RCC 7860 (cell line): ENCODE measurements around the gene AXL.

Experiments
- DNase-seq: peaks from one replicate; pipeline ENCODE4 v3.0.0-alpha.2; 2015; ENCODE audit warnings: low spot score
- FAIRE-seq: peaks from 2 replicates; lab custom pipeline; 2012; peaks lifted over from hg19 to GRCh38; lab: Jason Lieb, UNC

Gene AXL

GRCh38 chr19:41233748-41234240, 14.8 kb downstream of the AXL start:
- no peak for DNase-seq
- FAIRE-seq, result no peak

- FAIRE-seq, result no peak
Measured at GRCh38 chr19:41234512-41235168, 15.6 kb downstream of the AXL start.

GRCh38 chr19:41235480-41235879, 16.5 kb downstream of the AXL start:
- no peak for FAIRE-seq
- no peak for DNase-seq

More at GRCh38 chr19:41234512-41235168, 15.6 kb downstream of the AXL start:
- DNase-seq, result no peak

- FAIRE-seq (no peak), DNase-seq (no peak)
Measured at GRCh38 chr19:41238244-41238643, 19.2 kb downstream of the AXL start.

GRCh38 chr19:41239363-41239762, 20.3 kb downstream of the AXL start:
- no peak for FAIRE-seq
- DNase-seq, result no peak

- no peak for FAIRE-seq
- no peak for DNase-seq
Measured at GRCh38 chr19:41239961-41240574, 21.0 kb downstream of the AXL start.

- no peak for FAIRE-seq
- no peak for DNase-seq
Measured at GRCh38 chr19:41241859-41242258, 22.8 kb downstream of the AXL start.

- FAIRE-seq (no peak), DNase-seq (no peak)
Measured at GRCh38 chr19:41244117-41244516, 25.1 kb downstream of the AXL start.

- FAIRE-seq, result no peak
- no peak for DNase-seq
Measured at GRCh38 chr19:41245843-41246242, 26.8 kb downstream of the AXL start.

GRCh38 chr19:41248895-41249294, 29.9 kb downstream of the AXL start:
- no peak for FAIRE-seq
- no peak for DNase-seq

GRCh38 chr19:41249707-41250423, 30.8 kb downstream of the AXL start:
- DNase-seq (no peak), FAIRE-seq (no peak)

GRCh38 chr19:41253660-41254059, 34.6 kb downstream of the AXL start:
- FAIRE-seq, result no peak
- no peak for DNase-seq

GRCh38 chr19:41255171-41255570, 36.1 kb downstream of the AXL start:
- FAIRE-seq, result no peak
- DNase-seq, result no peak

- FAIRE-seq, result no peak
- no peak for DNase-seq
Measured at GRCh38 chr19:41261474-41262190, 42.6 kb downstream of the AXL start.

GRCh38 chr19:41263042-41263849, 44.2 kb downstream of the AXL start:
- no peak for FAIRE-seq
- DNase-seq, result peak; percentile 32

GRCh38 chr19:41263850-41264580, 45.0 kb downstream of the AXL start, which contains the start of gene HNRNPUL1:
Gene HNRNPUL1, plus strand, starts transcription at chr19:41264372. Its CDS starts 132 bp downstream, at chr19:41264504.
- FAIRE-seq, result peak; percentile 98
- peak; percentile 100 for DNase-seq

GRCh38 chr19:41264581-41265394, 45.8 kb downstream of the AXL start:
- DNase-seq, result no peak
- no peak for FAIRE-seq

GRCh38 chr19:41265395-41266153, 46.6 kb downstream of the AXL start:
- FAIRE-seq, result no peak

More at GRCh38 chr19:41265395-41266153, 46.6 kb downstream of the AXL start:
- DNase-seq, result no peak
